ENCODE results near the gene EPS8L3.
"Not testable (repeated sequence)": the region's sequence is repeated elsewhere in the genome, so short reads cannot be mapped to it uniquely, and the experiment has no call there.

EPS8L3 gene

DNA sequence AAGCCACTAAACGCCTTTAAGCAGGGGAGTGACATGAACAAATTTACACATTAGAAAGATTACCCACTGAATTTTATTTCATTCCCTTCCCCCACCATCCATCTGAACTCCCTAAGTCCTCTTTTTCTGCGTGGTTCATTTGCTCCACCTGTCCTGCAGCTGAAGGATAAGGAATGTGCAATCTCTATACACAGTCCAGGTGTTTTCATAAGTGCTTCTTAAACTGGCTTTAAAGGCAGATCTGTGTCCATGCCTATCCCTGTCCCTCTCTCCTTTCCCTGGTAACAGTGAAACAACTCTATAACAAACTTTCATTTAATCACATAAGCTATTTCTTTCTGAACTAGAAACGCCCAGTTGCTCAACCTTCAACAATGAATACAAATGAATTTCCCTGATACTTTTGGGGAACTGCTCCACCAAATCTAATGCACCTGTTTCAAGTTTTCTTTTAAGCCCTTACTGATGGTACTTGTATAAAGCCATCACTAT lies 31.3 kb downstream of the EPS8L3 start:
- peak; percentile 16 for DNase-seq

DNA sequence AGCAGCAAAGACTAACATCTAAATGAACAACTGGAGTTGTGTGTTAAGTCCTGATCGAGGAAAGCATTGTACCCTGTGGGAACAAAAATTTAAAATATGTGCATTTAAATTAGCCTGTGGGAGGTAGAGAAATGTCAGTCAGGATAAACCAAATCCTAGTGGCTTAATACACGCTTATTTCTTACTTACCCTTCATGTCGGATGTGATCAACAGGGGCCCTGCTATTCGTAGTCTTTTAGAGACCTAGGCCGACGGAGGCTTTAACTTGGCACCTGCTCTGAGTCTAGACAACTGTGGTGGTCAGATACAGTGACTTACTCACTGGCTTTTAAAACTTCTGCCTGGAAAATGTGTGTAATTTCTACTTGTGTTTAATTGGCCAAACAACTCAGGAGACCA lies 33.1 kb downstream of the EPS8L3 start:
- DNase-seq: no peak

GRCh38 chr1:109728870-109729269 lies 34.9 kb downstream of the EPS8L3 start:
- no peak for DNase-seq

- DNase-seq: no peak
Observed at GRCh38 chr1:109726728-109727373, 36.9 kb downstream of the EPS8L3 start.

DNA sequence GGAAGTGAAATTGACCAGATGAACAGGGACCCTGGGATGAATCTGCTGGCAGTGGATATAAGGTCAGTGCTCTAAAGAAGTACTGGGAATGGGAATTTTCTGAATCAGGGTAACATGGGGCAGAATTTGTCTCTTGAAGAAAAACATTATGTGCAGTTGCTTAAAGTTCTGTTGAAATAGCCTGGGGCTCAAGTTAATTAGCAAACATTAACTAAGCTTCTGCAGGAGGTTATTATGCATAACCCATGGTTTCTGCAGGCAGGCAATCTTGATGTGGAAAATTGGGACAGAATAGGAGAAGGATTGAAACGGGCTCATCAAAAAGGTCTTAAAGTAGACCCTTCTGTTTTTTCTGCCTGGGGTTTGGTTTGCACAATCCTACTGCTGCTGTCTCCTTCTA lies 37.7 kb downstream of the EPS8L3 start:
- DNase-seq: no peak

DNA sequence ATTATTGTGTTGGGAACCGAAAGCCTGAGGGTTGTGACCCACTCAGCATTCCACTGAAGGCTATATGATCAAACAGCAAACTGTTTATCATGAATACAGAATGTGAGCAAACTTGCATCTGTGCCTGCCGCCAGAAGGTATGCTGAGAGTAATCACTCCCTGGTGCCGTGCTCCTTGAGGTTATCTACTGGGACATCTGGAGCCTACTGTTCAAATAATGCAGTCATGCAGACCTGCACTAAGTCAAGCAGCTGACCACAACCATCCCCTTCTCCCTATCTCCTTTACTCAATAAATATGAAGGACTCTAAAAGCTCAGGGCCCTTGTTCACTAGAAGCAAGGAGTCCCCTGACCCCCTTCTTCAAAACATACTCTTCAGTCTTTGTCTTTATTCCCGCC lies 38.2 kb downstream of the EPS8L3 start:
- DNase-seq: peak; percentile 82

GRCh38 chr1:109724933-109725332 lies 38.8 kb downstream of the EPS8L3 start:
- no peak for DNase-seq

DNA sequence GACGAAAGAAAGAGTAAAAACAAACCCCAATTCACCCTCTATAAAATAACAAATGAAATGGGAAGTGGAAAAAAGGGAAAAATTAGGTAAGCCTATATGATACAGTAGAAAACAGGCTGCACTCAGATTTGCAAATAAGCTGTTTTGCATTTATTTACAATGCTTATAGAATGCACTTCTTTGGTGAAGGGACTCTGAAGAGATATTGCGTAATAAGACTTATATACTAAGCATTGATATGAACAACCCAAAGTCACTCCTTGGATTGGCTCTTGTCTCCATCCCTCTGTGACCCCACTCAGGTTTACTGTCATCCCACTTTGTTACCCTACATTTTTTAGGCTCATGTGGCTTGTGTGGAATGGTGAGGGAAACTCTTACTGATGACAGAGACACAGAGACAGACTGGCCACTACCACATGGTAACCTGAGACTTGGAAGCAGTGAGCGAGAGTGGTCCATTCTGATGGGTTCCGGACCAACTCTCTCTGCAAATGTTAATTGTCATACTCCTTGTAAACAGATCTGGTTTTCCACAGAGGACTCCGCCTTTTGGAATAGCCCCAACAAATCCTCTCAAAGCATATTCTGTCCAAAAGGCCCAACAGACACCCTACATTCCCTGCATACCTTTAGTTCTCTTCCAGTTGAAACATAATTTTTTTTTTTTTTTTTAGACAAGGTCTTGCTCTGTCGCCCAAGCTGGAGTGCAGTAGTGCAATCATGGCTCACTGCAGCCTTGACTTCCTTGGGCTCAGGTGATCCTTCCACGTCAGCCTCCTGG lies 40.6 kb downstream of the EPS8L3 start:
- DNase-seq: no peak

DNA sequence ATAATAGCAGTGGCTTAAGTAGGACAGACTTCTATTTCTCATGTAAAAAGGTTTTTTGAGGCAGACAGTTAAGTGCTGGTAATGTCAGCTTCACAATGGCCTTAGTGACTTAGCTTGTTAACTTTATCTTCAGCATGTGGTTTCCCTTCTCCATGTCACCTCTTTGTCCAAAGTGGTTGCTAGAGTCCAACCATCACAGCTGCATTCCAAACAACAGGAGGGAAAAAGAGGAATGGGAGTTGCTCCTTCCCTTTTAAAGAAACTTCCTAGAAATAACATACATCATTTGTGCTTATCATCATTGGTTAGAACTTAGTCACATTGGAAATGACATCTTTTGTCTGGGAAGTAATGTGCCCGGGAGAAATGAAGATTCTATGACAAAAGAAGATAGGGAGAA lies 41.8 kb downstream of the EPS8L3 start:
- DNase-seq: no peak

- no peak for DNase-seq
Observed at GRCh38 chr1:109721042-109721441, 42.7 kb downstream of the EPS8L3 start.

DNA sequence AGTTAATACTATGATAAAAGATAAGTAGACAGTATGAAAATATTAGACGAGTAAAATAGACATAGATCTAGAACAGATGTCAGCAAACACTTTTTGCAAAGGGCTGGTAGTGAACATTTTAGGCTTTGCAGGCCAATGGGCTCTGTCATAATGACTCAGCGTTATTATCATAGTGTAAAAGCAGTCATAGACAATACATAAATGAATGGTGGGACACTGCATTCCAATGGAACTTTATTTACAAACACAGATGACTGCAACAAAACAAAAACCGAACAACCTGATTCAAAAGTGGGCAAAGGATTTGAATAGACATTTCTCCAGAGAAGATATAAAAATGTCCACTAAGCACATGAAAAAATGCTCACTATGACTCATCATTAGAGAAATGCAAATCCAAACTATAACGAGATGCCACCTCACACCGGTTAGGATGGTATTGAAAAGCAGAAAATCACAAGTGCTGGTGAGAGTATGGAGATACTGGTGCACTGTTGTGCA lies 44.3 kb downstream of the EPS8L3 start:
- DNase-seq: peak; percentile 72

DNA sequence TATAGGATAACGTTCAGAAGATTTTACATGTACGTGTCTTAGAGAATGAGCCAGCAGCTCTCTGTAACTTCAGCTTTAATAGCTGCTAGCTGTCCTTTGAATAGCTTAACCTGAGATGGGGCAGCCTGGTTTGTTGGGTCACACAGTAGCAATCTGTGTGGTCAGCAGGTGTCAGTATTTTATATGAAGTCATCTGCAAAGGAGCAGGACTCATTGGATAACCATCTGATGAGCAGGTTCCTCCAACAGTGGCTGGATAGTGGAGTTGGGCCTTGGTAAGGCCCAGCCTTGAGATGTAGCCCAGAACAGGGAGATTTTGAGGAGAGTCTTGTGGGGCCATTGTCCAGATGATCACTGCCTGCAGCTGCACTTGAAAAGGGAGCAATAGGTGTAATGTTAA lies 45.2 kb downstream of the EPS8L3 start:
- peak; percentile 66 for DNase-seq

DNA sequence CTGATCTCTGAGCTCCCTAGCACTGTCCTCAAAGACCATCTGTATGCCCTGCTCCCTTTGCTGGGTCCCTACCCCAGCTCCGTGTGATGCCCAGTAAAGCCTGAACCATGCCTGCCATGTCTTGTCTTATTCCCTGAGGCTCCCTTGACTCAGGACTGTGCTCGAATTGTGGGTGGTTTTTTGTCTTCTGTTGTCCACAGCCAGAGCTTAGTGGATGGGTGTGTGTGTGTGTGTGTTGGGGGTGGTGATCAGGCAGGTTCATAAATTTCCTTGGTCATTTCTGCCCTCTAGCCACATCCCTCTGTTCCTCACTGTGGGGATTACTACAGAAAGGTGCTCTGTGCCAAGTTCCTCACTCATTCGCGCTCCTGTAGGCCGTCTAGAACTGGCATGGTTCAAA lies 46.0 kb downstream of the EPS8L3 start:
- no peak for DNase-seq

GRCh38 chr1:109716570-109717090 lies 47.1 kb downstream of the EPS8L3 start:
- no peak for DNase-seq

- DNase-seq: no peak
Observed at GRCh38 chr1:109716121-109716520, 47.6 kb downstream of the EPS8L3 start.

- peak; percentile 1 for DNase-seq
Observed at GRCh38 chr1:109714661-109715372, 48.9 kb downstream of the EPS8L3 start.

GRCh38 chr1:109713636-109714035 lies 50.1 kb downstream of the EPS8L3 start:
- DNase-seq: peak; percentile 0

DNA sequence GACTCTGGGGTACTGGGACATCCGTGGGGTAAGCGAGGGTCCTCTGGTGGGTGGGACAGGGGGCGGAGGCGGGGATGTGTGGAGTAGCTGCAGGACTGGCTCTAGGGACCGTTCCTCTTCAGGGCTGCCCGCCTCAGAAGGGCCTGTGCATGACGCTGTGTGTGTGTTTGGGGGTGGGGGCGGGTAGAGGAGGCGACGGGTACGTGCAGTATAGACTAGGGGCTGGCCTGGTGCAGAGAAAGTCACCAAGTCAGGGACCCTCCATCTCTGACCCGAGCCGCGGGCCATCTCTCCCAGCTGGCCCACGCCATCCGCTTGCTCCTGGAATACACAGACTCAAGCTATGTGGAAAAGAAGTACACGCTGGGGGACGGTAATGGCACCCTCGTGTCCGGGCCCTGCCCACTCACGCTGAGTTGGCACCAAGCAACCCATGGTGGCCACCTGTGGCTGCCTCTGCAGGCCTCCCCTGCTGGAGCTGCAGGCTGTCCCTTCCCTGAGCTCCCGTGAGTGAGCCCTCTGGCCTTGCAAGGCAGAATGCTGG lies 51.3 kb downstream of the EPS8L3 start:
- DNase-seq: no peak

DNA sequence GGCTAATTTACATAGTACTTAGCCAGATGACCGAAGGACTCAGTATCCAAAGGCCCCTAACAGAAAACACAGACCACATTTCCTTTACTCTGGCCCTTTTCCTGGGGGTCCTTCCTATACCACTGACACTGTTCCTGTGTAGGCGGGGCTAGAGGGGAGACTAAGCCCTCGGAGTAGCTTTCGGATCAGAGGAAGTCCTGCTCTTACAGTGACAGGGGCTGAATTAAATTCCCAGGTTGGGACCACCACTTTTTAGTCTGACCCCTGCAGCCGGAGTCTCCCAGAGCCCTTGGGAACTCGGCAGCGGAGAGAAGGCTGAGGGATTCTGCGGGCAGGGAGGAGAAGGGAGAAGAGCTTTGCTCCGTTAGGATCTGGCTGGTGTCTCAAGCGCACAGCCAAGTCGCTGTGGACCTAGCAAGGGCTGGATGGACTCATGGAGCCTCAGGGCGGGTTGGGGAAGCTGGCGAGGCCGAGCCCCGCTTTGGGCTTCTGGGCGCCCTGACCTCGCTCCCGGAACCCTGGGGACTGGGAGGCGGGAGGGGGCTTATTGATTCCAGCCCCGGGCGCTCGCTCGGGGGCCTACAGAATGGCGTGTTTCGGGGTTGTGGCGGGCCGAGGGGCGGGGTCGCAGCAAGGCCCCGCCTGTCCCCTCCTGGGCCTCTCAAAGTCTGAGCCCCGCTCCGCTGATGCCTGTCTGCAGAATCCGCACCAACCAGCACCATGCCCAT lies 52.0 kb downstream of the EPS8L3 start, which contains the start of gene GSTM5:
Gene GSTM5, plus strand, starts transcription at position 659 of the 728 bp plus-strand sequence. Its CDS starts 62 bp downstream, at position 721.
- DNase-seq: not testable (repeated sequence)

- not testable (repeated sequence) for DNase-seq
Observed at GRCh38 chr1:109709822-109710221, 53.9 kb downstream of the EPS8L3 start.

GRCh38 chr1:109708949-109709348 lies 54.8 kb downstream of the EPS8L3 start:
- not testable (repeated sequence) for DNase-seq

DNA sequence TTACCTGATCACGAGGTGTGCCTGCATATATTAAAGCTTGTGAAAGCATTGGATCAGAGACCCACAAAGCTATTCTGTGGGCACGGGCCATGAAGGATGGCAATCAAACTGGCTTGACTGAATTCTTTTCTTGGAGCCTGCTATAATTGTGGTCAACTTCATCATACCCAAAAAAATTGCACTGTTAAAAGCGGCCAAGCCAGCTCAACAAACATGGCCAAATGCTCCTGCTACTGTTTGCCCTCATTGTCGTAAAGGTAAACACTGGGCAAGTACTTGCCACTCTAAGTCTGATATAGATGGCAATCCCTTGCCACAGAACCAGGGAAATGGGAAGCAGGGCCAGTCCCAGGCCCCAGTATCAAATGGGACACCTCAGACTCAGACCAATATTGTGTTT lies 58.3 kb downstream of the EPS8L3 start:
- DNase-seq: no peak
